Stimulated activated CD4-positive, alpha-beta T cell treated with anti-CD3 and anti-CD28 coated beads, Interleukin-4, amount 100 ng/mL, for 24 hours (primary cell): ENCODE results near the gene PHC1.
"Not testable (repeated sequence)": the region's sequence is repeated elsewhere in the genome, so short reads cannot be mapped to it uniquely, and the experiment has no call there.

Source experiments
- DNase-seq: peaks from one replicate; pipeline ENCODE4 v3.0.0-alpha.2; 2020

Gene PHC1

DNA sequence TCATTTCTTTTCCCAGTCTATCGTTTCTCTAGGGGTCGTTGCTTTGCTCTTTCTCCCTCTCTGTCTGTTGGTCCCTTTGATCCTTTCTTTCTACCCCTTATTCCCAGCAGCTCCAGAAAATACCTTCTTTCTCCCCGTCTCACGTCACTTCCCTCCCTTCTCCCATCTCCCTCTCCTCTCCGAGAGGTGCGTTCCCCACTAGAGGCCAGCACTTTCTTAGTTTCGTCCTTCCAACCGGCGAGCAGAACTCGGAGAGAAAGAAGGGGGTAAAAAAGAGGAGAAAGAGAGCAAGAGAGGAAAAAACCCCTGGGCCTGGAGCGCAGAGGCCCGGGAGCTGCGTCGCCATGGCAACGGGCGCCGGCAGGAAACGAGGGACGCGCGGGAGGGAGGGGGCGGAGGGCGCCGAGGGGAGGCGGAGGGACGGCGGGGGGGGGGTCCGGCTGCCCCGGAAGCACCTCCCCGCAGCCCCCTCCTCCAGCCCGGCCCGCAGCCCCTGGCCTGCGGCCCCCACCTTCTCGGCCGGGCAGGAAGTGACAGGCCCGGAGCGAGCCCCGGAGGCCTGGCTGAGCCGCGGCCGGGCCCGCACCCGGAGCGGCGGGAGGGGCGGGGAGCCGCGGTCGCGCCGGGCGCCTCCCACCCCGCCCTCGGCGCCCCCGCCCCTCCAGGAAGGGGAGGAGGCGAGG lies at the start of gene PHC1:
Gene PHC1 (plus strand): TSS at position 477 of the 683 bp plus-strand sequence. CDS start 3,169 bp downstream, outside the sequence.
- peak; percentile 73 for DNase-seq

DNA sequence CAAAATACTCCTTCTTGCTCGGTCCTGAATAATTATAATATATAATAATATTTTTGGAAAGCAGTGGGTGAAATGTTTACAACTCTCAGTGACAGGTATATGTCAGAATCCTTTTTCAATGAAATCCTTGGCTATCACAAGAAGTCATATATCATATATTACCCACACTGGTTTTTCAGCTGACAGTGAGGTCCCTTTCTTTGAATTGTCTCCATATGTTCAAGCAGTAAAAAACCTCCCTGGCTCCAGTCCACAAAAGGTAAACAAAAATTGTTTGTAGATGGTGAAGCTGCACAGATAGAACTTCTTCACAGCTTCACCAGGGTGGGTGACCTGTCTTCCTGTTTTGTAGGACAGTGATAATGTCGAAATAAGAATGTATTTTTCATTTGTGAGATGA lies 47.9 kb upstream of the PHC1 start:
- DNase-seq: no peak

DNA sequence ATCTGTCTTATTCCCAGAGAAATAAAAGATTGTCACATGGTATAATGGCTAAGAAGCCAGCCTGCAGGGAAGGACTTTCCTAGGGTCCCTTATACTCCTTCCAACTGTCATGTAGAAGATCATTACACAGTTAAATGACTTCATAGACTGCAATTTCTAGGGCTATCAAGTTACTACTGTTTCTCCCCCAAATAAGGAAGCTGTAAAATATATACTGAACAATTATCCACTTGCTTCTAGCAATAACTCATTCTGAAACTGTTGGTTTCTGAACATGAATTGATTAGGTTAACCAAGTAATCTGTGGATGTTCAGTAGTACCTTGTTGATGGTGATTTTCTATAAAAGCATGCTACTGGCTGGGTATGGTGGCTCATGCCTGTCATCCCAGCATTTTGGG lies 47.3 kb upstream of the PHC1 start:
- no peak for DNase-seq

GRCh38 chr12:8867786-8868185 lies 46.5 kb upstream of the PHC1 start:
- DNase-seq: no peak

DNA sequence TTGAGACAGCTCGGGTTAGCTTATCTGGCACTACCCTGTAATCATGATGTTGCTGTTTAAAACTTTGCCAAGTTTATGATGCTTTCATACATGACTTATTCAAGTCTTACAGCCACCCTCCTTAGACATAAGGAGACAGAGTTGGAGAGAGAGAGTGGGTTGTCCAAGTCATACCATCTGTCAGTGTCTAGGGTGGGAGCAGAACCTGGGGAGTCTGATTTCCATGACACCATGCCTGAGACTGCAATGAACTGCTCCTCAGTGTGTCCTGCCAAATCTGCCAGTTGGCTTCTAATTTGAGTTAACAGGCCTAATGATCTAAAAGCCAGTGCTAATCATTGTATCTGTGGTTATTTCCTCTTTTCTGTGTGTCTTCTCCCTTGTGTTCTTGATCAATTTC lies 43.7 kb upstream of the PHC1 start:
- no peak for DNase-seq

- no peak for DNase-seq
These were observed 43.2 kb upstream of the PHC1 start for GRCh38 chr12:8871068-8871467.

GRCh38 chr12:8876887-8877286 lies 37.4 kb upstream of the PHC1 start:
- DNase-seq: no peak

GRCh38 chr12:8886502-8887284 lies 27.6 kb upstream of the PHC1 start:
- no peak for DNase-seq

DNA sequence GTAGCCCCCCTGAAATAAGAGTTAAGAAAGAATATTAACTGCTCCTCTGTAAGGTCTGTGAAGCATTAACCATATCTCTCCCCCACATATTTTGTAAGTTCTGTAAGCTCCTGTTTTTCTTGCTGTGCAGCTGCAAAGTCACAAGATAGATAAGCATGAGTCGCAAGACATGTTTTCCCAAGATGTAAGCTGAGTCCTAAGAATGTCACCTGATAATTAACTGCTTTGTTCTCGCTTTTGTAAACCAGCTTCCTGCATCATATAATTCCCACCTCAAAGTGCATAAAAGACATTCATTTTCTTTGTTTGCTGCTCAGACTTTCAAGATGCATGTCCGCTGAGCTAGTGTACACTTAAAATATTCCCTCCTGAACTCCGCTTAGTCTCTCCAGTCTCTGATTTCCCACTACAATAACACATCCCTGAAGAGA lies 27.0 kb upstream of the PHC1 start:
- no peak for DNase-seq

- peak; percentile 67 for DNase-seq
These were observed 23.8 kb upstream of the PHC1 start for GRCh38 chr12:8890313-8891085.

GRCh38 chr12:8891976-8892375 lies 22.3 kb upstream of the PHC1 start:
- DNase-seq: no peak

DNA sequence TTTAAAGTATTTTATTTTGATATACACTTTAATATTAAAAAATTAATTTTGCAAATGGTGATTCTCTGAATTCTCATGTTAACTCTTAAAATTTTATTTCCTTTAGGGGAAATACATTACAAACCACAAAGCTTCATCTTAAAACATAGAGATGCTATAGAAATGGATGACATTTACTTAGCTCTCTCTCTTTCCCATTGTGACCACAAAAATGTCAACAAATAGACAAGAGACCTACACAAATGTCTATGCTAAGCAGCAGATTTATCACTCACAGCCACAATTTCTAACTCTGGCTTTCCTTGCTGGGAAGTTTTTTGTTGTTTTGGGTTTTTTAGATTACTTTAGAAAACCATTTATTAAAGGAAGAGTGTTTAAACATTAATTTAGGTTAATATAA lies 19.9 kb upstream of the PHC1 start:
- DNase-seq: no peak

DNA sequence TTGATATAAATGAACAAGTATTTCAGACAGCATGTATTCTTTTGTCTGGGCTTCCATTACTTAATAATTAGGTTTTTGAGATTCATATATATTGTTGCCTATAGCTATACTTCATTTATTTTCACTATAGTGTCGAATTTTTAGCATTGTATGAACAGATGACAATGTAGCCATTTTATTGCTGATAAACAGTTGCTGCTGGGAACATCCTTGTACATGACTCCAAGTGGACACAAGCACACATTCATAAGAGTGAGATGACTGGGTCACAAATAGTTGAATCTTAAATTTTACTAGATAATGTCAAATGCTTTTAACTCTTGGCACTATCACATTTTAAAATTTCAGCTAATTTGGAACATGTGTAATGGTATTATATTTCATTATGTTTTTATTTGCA lies 19.3 kb upstream of the PHC1 start:
- no peak for DNase-seq

DNA sequence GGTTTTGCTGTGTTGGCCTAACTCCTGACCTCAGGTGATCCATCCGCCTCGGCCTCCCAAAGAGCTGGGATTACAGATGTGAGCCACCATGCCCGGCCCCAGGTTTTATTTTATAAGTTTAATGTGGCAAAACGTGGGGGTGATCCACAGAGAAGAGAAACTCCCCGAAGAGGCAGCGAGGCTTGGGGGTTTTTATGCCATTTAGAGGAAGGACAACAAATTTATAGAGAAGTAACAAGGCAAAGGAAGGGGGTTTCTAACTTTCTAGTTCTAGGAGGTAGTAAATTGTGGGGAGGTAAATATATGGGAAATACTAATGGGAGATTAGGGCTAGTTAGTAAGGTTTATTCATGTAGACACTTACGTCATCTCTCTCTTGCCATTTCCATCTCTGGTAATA lies 17.2 kb upstream of the PHC1 start:
- no peak for DNase-seq

- no peak for DNase-seq
These were observed 14.5 kb upstream of the PHC1 start for GRCh38 chr12:8899830-8900229.

DNA sequence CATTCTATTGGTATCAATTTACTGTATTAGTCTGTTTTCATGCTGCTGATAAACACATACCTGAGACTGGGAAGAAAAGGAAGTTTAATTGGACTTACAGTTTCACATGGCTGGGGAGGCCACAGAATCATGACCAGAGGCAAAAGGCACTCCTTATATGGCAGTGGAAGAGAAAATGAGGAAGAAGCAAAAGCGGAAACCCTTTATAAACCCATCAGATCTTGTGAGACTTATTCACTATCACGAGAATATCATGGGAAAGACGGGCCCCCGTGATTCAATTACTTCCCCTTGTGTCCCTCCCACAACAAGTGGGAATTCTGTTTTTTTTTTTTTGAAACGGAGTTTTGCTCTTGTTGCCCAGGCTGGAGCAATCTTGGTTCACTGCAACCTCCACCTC lies 11.6 kb upstream of the PHC1 start:
- not testable (repeated sequence) for DNase-seq

DNA sequence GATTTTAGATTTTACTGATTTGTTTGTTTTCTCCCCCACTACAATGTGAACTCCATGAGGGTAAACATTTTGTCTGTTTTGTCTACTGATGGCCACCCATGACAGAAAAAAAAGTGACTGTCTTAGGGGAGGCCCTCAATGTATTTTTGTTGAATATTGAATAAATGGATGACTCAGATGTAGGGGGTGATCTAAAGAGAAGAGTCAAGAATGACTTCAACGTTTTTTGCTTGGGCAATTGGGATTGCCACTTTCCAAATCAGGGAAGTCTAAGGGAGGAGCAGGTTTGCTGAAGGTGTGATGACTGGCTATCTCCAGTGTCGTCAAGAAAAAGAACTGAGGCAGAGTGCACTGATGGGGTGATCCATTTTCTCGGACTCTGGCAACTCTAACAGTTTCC lies 10.7 kb upstream of the PHC1 start:
- no peak for DNase-seq

DNA sequence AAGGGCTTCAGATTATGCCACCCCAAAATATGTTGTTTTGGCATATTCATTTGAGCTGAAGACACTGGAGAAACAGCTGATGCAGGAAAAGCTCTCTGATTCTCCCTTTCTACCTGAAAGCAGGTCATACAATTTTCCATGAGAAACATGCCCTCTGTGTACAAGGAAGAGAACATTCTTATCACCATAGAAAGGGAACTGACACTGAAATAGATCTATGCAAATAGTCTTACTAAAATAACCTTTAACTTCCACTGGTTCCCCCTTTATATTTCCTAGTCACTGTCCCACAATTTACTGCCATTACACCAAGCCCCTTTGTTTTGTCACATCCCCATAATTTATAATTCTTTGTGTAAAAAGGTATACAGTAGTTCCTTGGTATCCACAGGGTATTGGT lies 9.6 kb upstream of the PHC1 start:
- no peak for DNase-seq

DNA sequence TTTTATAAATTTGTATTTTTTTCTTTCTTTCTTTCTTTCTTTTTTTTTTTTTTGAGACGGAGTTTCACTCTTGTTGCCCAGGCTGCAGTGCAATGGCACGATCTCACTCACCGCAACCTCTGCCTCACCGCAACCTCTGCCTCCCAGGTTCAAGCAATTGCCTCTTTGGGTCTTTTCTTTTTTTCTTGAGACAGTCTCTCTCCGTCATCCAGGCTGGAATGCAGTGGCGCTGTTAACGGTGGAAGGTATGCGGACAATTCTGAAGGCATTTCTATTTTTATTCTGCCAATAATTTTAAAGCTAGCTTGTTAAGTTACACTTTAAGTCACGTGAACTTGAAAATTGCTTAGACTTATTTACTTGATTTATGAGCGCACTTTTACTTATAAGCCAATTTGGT lies 8.8 kb upstream of the PHC1 start:
- no peak for DNase-seq

GRCh38 chr12:8906266-8907180 lies 7.8 kb upstream of the PHC1 start:
- no peak for DNase-seq

- DNase-seq: no peak
These were observed 6.8 kb upstream of the PHC1 start for GRCh38 chr12:8907513-8907912.

- no peak for DNase-seq
These were observed 4.6 kb upstream of the PHC1 start for GRCh38 chr12:8909752-8910151.
